GM12878 (cell line): ENCODE measurements around the gene TRPT1. TPM values are rescaled to one million over a fixed set of nuclear protein-coding genes. Genes with fewer than 3 reads are reported as not detected.

ENCODE experiments used
- CBX3 ChIP-seq: fragments of 200-600 bp; sonication (generic); IDR thresholded peaks from 2 replicates; pipeline ENCODE4 v1.6.1; 2016; ENCODE audit warnings: low read depth, borderline replicate concordance
- CREM ChIP-seq: IDR thresholded peaks from 2 replicates; pipeline ENCODE4 v1.6.1; 2014; ENCODE audit warnings: antibody characterized with exemption, low read depth
- E4F1 ChIP-seq: fragments of 450-650 bp; IDR thresholded peaks from 2 replicates; pipeline ENCODE4 v1.6.1; 2018; ENCODE audit warnings: borderline replicate concordance, mild to moderate bottlenecking; ENCODE audit not compliant: partially characterized antibody
- IKZF1 ChIP-seq: fragments of 450-650 bp; conservative IDR thresholded peaks from 2 replicates; pipeline ENCODE4 v1.6.1; 2017; ENCODE audit warnings: antibody characterized with exemption, mild to moderate bottlenecking
- NFYB ChIP-seq: IDR thresholded peaks from 2 replicates; pipeline ENCODE4 v1.6.1; 2011; ENCODE audit warnings: low read depth, mild to moderate bottlenecking, low read length, improper control_type of control experiment, moderate library complexity; ENCODE audit not compliant: insufficient read depth
- PKNOX1 ChIP-seq: fragments of 450-650 bp; IDR thresholded peaks from 2 replicates; pipeline ENCODE4 v1.6.1; 2016; ENCODE audit warnings: mild to moderate bottlenecking
- PRDM15 ChIP-seq: fragments of 450-650 bp; formaldehyde crosslinking; IDR thresholded peaks from 2 replicates; pipeline ENCODE4 v1.4.0; 2020; ENCODE audit warnings: mild to moderate bottlenecking, moderate library complexity
- SPI1 ChIP-seq: IDR thresholded peaks from 2 replicates; pipeline ENCODE4 v1.6.1; 2011; ENCODE audit warnings: low read depth, mild to moderate bottlenecking, low read length, moderate library complexity, borderline replicate concordance; ENCODE audit not compliant: insufficient read depth
- ZBED1 ChIP-seq: IDR thresholded peaks from 2 replicates; pipeline ENCODE4 v1.6.1; 2016; ENCODE audit warnings: borderline replicate concordance
- ZBTB11 ChIP-seq: fragments of 450-650 bp; formaldehyde crosslinking; IDR thresholded peaks from 2 replicates; pipeline ENCODE4 v1.5.0; 2022; ENCODE audit warnings: mild to moderate bottlenecking, missing genetic modification characterization
- ZNF687 ChIP-seq: fragments of 450-650 bp; IDR thresholded peaks from 2 replicates; pipeline ENCODE4 v1.6.1; 2017; ENCODE audit warnings: mild to moderate bottlenecking, moderate library complexity
- polyA plus RNA-seq, 11 experiments: library from polyadenylated mRNA; depleted of rRNA in 4 of 11; unstranded in 6 of 11; stranded (reverse) in 5 of 11; fragments of >200 nt; fragmentation: Nextera tagmentation in 4 of 11; fragmentation: Illumina TruSeq in 1 of 11; extraction: Ambion mirVana in 4 of 11; extraction: Trizol in 1 of 11; gene quantifications; 1 replicate in 1 of 11; 2 replicates in 10 of 11; pipeline versions ENCODE4 v1.2.1 to v1.2.3, GENCODE V29; 2011 to 2016; ENCODE audit warnings: inconsistent platforms in 2 of 11, missing spikeins in 2 of 11, low read depth in 1 of 11
- total RNA-seq, 4 experiments: library from RNA; depleted of rRNA in 3 of 4; stranded (reverse); fragments of >200 nt in 3 of 4; fragmentation: Illumina TruSeq in 1 of 4; extraction: Trizol in 1 of 4; gene quantifications; 2 replicates each; pipeline versions ENCODE4 v1.2.1 to v1.2.3, GENCODE V29; 2013 to 2021

The TRPT1 gene
- total and polyA plus RNA-seq, 10 of the 15 experiments (the other 5 are each of a cell fraction or from before 2014, with no cell fraction given), result 7.1 to 63.0 (median 31.4) TPM

GRCh38 chr11:64207256-64208085 is 18.5 kb downstream of the TRPT1 start (continued):
- no peak for TF ChIP-seq NFYB
- TF ChIP-seq ZBTB11 (CRISPR knock-in tag), result no peak
- peak; percentile 82 for TF ChIP-seq ZNF687
- TF ChIP-seq PKNOX1, result peak; percentile 81
- TF ChIP-seq SPI1, result peak; percentile 47
- TF ChIP-seq PRDM15 (CRISPR knock-in tag), result no peak
- TF ChIP-seq IKZF1, result peak; percentile 67
- TF ChIP-seq ZBED1, result peak; percentile 65
- TF ChIP-seq E4F1, result peak; percentile 40
- TF ChIP-seq CBX3, result no peak
- TF ChIP-seq CREM, result peak; percentile 76
